Erythroblast (primary cell): ENCODE measurements around the gene SAV1.

Experiments
- GATA1 ChIP-seq: IDR thresholded peaks from 2 replicates; pipeline ENCODE4 v1.6.1; 2011; ENCODE audit warnings: low read depth, mild to moderate bottlenecking, control low read depth, low read length, moderate library complexity
- POLR2A ChIP-seq: IDR thresholded peaks from 2 replicates; pipeline ENCODE4 v1.6.1; 2011; ENCODE audit warnings: mild to moderate bottlenecking, low read length

GRCh38 chr14:50649691-50650090 lies 18.4 kb downstream of the SAV1 start:
- TF ChIP-seq POLR2A: no peak
- no peak for TF ChIP-seq GATA1
